ENCODE results near the gene SCMH1. TPM values are rescaled to one million over a fixed set of nuclear protein-coding genes. Genes with fewer than 3 reads are reported as not detected.

SCMH1 gene
- total RNA-seq, 1 experiment from 2014 or later, result 16.5 TPM

DNA sequence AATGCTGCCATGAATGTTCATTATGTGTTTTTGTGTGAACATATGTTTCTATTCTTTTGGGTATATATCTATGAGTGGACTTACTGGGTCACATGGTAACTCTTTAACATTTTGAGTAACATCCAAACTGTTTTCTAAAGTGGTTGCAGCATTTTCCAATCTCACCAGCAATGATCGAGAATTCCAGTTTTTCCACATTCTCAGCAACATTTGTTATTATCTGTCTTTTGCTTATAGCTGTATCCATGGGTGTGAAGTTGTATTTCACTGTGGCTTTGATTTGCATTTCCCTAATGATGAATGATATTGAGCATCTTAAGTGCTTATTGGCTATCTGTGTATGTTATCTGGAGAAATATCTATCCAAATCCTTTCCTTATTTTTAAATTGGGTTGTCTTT lies 131.4 kb downstream of the SCMH1 start:
- DNase-seq, result no peak
- H3K27ac Mint-ChIP-seq, result no peak overlapping the region
- H3K4ac ChIP-seq (ENCODE audit: low read depth, low read length), result no peak overlapping the region

More for the DNA sequence above, 131.4 kb downstream of the SCMH1 start:
- no peak for TF ChIP-seq CTCF (conservative IDR thresholded peaks at IDR 0.05)
- no peak overlapping the region for H3K27ac ChIP-seq (ENCODE audit: insufficient read length, low read depth, low read length)
- no peaks in the 10 kb centered on the region for H3K4me1 ChIP-seq (ENCODE audit: insufficient read depth, low read length)
- no peaks in the 10 kb centered on the region for H3K9me3 ChIP-seq (ENCODE audit: control insufficient read depth, low read depth, low read length)
- H3K18ac ChIP-seq (ENCODE audit: insufficient read length, low read depth, low read length), result no peak overlapping the region
- H3K23ac ChIP-seq (ENCODE audit: insufficient read length, low read depth, low read length), result no peak overlapping the region
- Mint-ChIP-seq H3K36me3 (ENCODE audit: insufficient read depth in 1 of 3, low read depth in 3 of 3) (peaks cover 0 to 9% (median 1%) of the 10 kb centered on the region in 3 experiments; a peak in 3 of 7 replicates), H3K4me1 (peaks cover 4 to 7% of the 10 kb centered on the region in 2 experiments; a peak in 3 of 4 replicates), H3K4me3 (no peak overlapping the region), H3K9me3 (no peaks in the 10 kb centered on the region), H3K27me3 (ENCODE audit: low read depth) (no peaks in the 10 kb centered on the region)
- H4K8ac ChIP-seq (replicated peaks; ENCODE audit: insufficient read length, low read depth, low read length), result no peak overlapping the region
- no peak overlapping the region for H2AK5ac ChIP-seq (ENCODE audit: insufficient read length, low read length)
- H3K23me2 ChIP-seq (ENCODE audit: insufficient read length, low read depth, low read length, poor library complexity, severe bottlenecking), result no peaks in the 10 kb centered on the region
- no peak overlapping the region for H3K9ac ChIP-seq (ENCODE audit: extremely low read depth, insufficient read length, low read length)
- no peak overlapping the region for H2BK120ac ChIP-seq (ENCODE audit: low read depth, low read length, poor library complexity, severe bottlenecking)
- H2BK12ac ChIP-seq (ENCODE audit: insufficient read length, low read depth, low read length), result no peak overlapping the region
- no peaks in the 10 kb centered on the region for H4K20me1 ChIP-seq (ENCODE audit: control insufficient read depth, insufficient read depth, insufficient read length)
- H3T11ph ChIP-seq (ENCODE audit: low read length), result no peak overlapping the region
- no peak overlapping the region for H2BK5ac ChIP-seq (ENCODE audit: insufficient read length, low read length)
- H3K56ac ChIP-seq (ENCODE audit: insufficient read length, low read depth, low read length), result no peak overlapping the region
- no peak overlapping the region for H2BK15ac ChIP-seq (ENCODE audit: low read depth, low read length)
- no peaks in the 10 kb centered on the region for H3K79me1 ChIP-seq (ENCODE audit: insufficient read depth, low read depth, low read length, poor library complexity, severe bottlenecking)
- no peaks in the 10 kb centered on the region for H3K79me2 ChIP-seq (ENCODE audit: insufficient read depth, low read length)
- H2BK20ac ChIP-seq (ENCODE audit: low read depth, low read length, poor library complexity, severe bottlenecking), result no peak overlapping the region
- H3K4me2 ChIP-seq (ENCODE audit: insufficient read depth, insufficient read length, low read length), result no peak overlapping the region
- no CpG with 5 or more reads among the region's 1 CpG for WGBS (ENCODE audit: extremely low coverage, insufficient read length, low lambda C conversion rate)
- H4K5ac ChIP-seq (ENCODE audit: insufficient read length, low read depth, low read length), result no peak overlapping the region
- no peak overlapping the region for H3K14ac ChIP-seq (ENCODE audit: insufficient read depth, low read length)
- H4K91ac ChIP-seq (ENCODE audit: insufficient read length, low read depth, low read length), result no peak overlapping the region
- no peaks in the 10 kb centered on the region for H3K27me3 ChIP-seq (ENCODE audit: insufficient read depth, low read length)
- no peak overlapping the region for H2AFZ ChIP-seq (ENCODE audit: low read length)

All from H9 (cell line).